Right cardiac atrium (tissue), 5 donors: ENCODE results near the gene TRIM63. TPM values are rescaled to one million over a fixed set of nuclear protein-coding genes. Genes with fewer than 3 reads are reported as not detected.
A peak's percentile ranks its signal among the peaks of the same experiment; 100 is the strongest.

Experiments
- ATAC-seq, 2 donors: fragments of 200-7000 bp; cut with Tn5 transposase; one replicate each; pipeline versions ENCODE4 v1.8.0 to v1.9.1; 2020; ENCODE audit warnings: moderate library complexity in 2 of 2, mild to moderate bottlenecking in 1 of 2
- DNase-seq, 3 donors: peaks; one replicate each; pipeline ENCODE4 v3.0.0-alpha.2; 2020
- H3K27ac ChIP-seq: one replicate; pipeline ENCODE4 v1.5.1; 2013; ENCODE audit warnings: mild to moderate bottlenecking, low read length, control low read depth, moderate library complexity
- H3K27me3 ChIP-seq: one replicate; pipeline ENCODE4 v1.6.1; 2013; ENCODE audit not compliant: control insufficient read depth, insufficient read depth
- H3K4me1 ChIP-seq: one replicate; pipeline ENCODE4 v1.6.1; 2013; ENCODE audit warnings: low read length; ENCODE audit not compliant: control insufficient read depth, insufficient read depth
- H3K4me3 ChIP-seq: one replicate; pipeline ENCODE4 v1.5.1; 2013; ENCODE audit warnings: low read length, control low read depth
- H3K9me3 ChIP-seq: one replicate; pipeline ENCODE4 v1.6.1; 2013; ENCODE audit warnings: low read length; ENCODE audit not compliant: control insufficient read depth
- WGBS: extraction: QIAGEN DNeasy Blood & Tissue Kit; methylation state at CpG from one replicate; pipeline ENCODE4 v1.1.7; 2013; 5-methylcytosine and 5-hydroxymethylcytosine counted together
- intact Hi-C, 4 donors: fragments of 100-400 bp; cut with DNase I; formaldehyde crosslinking; loops; one replicate each; pipeline versions ENCODE4 v1.11.0 to v1.14.0; 2022 to 2023
- polyA plus RNA-seq: library from polyadenylated mRNA; stranded (reverse); fragments of 200-250 nt; gene quantifications from one replicate; pipeline ENCODE4 v1.2.3, GENCODE V29; 2013
- total RNA-seq, 4 donors: library from RNA; stranded (reverse); fragmentation: NEBNext Ultra II Directional; extraction: Animal tissue kit (Norgen Biotek cat#: 25700); gene quantifications; one replicate each; pipeline ENCODE4 v1.2.1, GENCODE V29; 2021
- donor health status: healthy with polysubstance abuse.
- donor health status: DM: no; HTN: yes; CAD: no.
- donor health status: DM: no; HTN: no; CAD: no.
- donor health status: DM: no; HTN: yes; CAD: no; lungs with severe emphysema.
- donor health status: DM: yes; HTN: yes; CAD: no.

Gene TRIM63
- total and polyA plus RNA-seq, 5 donors: 121 to 194 (median 163) TPM

DNA sequence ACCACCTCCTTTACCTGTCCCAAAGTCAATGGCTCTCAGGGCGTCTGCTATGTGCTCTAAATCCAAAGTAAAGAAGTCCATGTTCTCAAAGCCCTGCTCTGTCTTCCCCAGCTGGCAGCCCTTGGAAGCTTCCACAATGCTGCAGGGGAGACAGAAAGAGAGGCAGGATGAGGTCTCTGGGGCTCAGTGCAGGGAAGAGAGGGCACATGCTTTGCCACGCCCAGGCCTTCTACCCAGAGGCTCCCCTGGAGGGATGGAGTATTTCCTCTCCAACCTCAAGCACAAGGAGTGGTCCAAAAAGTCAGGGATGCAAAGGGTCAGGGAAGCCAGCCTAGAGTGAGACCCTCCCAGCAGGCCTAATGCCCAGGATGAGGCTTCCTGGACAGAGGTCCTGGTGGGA, 10.2 kb downstream of the TRIM63 start:
- no peak overlapping the region for H3K4me3 ChIP-seq
- ATAC-seq: no peak
- DNase-seq: no peak
- WGBS: 68% methylated on average over 2 of the region's 2 CpGs
- no peaks in the 10 kb centered on the region for H3K27me3 ChIP-seq
- no peaks in the 10 kb centered on the region for H3K9me3 ChIP-seq
- peaks cover 3% of the 10 kb centered on the region for H3K4me1 ChIP-seq
- H3K27ac ChIP-seq: no peak overlapping the region
- intact Hi-C loops: no loop called here

DNA sequence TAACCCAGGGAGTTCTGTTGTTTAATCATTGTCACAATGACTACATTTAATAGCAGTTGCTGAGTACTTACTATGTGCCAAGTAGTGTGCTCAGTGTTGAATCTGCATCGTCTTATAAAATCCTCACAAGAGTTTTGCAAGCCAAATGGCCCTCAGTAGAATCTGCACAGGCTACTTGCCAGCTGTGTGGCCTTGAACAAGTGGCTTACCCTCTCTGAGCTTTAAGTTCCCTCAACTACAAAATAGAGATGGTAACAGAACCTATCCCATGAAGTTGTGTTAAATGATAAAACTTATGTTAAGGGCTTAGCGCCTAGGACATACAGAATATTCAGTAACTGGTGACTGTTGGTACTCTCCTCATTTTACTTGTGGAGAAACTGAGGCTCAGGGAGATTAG, 12.4 kb downstream of the TRIM63 start:
- Histone ChIP-seq H3K27me3 (no peaks in the 10 kb centered on the region), H3K9me3 (no peaks in the 10 kb centered on the region), H3K4me1 (no peaks in the 10 kb centered on the region), H3K27ac (no peak overlapping the region), H3K4me3 (no peak overlapping the region)
- no peak for ATAC-seq
- DNase-seq: no peak
- intact Hi-C loops: no loop called here
- WGBS: 69% methylated on average over 2 of the region's 2 CpGs

DNA sequence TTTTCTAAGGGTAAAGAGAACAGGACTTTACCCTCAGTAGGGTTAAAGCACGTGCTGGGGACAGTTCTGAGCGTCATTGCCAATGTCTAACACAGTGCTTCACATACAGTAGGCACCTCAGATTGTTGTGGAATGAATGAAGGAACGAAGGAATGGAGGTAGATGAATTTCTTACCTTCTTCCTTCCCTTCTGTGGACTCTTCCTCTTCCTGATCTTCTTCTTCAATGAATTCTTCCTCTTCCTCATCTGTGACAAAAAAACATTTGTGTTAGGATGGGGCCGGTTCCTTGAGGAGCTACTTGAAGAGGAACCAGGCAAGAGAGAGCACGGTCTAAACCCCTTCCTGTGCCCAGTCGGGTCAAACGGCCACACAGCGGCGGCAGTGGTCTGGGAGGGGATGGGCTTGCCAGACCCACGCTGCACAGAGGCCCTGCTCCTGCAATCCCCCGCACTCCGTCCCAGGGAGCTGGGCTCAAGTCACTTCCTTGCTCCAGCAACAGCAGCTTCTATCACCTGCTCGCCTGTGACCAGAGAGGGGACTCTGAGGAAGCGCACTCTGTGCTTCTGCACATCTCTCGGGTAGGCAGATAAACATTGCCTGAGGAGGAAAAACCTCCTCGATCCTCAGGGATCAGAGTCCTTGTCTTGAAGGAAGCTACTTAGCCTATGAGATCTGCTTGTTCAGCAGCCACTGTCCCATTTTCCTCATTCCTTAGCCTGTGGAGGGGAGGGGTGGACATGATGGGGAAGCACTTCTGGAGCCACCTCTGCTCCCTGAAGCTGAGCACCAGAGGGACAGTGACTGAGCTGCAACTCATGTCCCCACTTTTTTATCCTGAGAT, 13.5 kb downstream of the TRIM63 start:
- H3K4me1 ChIP-seq: no peaks in the 10 kb centered on the region
- intact Hi-C loops: no loop called here
- peak overlapping the region; percentile 17 for H3K27ac ChIP-seq

DNA sequence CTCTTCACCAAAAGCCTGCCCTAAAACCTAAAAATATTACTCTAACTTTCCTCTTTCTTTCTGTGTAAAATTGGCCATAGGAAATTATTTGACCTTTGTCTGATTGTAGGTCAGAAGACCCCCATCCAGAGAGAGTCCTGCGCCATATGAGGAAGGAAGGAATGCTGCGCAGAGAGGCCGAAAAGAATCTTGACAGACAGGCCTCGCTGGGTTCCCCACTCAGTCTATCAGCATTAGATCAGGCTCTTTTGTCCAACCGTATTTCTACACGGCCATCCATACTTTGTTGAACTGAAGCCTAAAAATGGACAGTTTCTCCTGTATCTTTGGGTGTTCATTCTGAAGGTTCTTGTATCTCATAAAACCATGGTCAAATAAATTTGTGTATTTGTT, 17.2 kb downstream of the TRIM63 start:
- H3K27ac ChIP-seq: no peak overlapping the region
- no peaks in the 10 kb centered on the region for H3K9me3 ChIP-seq
- ATAC-seq (no peak), DNase-seq (no peak)
- 83% methylated on average over 6 of the region's 6 CpGs for WGBS
- H3K4me3 ChIP-seq: no peak overlapping the region
- no peaks in the 10 kb centered on the region for H3K4me1 ChIP-seq
- intact Hi-C loops: no loop called here
- H3K27me3 ChIP-seq: no peaks in the 10 kb centered on the region

More for the DNA sequence above, 13.5 kb downstream of the TRIM63 start:
- no peaks in the 10 kb centered on the region for H3K9me3 ChIP-seq
- H3K4me3 ChIP-seq: no peak overlapping the region
- WGBS: 32% methylated on average over 16 of the region's 16 CpGs
- peak in 1 of 2 donors; percentile 12 for ATAC-seq
- H3K27me3 ChIP-seq: no peaks in the 10 kb centered on the region
- no peak for DNase-seq

DNA sequence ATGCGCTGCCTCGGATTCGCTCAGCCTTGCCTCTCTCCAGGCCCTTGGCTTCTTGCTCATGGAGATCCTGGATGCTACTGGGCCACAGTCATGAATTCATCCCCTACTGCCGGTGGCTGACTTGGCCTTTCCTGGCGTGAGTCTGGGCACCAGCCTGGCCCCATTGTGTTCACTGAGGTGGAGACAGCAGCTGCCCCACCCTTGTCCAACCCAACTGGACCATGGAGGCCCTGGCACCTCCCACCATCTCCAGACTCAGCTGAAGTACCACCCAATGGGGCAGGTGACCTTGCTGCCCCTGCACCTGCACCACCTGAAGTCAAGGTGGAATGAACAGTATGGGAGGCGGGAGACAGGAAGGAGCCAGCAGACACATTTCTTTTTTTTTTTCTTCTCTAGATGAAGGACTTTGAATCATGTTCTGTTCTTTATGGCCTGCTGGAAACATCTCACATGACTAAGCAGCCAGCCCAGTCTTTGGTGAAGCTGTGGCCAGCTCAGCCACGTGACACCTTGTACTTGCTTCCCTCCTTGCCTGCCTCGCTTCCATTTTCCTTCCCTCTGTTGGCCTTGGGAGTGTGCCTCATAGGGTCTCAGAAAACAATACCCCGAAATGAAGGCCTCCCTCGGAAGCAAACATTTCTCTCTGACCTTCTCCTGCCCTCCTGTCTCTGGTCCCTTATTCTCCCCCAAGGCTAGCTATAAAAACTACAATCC, 17.7 kb downstream of the TRIM63 start:
- H3K27ac ChIP-seq: peak overlapping the region; percentile 11
- H3K9me3 ChIP-seq: no peaks in the 10 kb centered on the region
- H3K4me1 ChIP-seq: no peaks in the 10 kb centered on the region
- intact Hi-C loops: no loop called here
- H3K27me3 ChIP-seq: no peaks in the 10 kb centered on the region
- DNase-seq: no peak
- H3K4me3 ChIP-seq: no peak overlapping the region
- ATAC-seq: peak; percentile 41 to 52
- 60% methylated on average over 10 of the region's 10 CpGs for WGBS

DNA sequence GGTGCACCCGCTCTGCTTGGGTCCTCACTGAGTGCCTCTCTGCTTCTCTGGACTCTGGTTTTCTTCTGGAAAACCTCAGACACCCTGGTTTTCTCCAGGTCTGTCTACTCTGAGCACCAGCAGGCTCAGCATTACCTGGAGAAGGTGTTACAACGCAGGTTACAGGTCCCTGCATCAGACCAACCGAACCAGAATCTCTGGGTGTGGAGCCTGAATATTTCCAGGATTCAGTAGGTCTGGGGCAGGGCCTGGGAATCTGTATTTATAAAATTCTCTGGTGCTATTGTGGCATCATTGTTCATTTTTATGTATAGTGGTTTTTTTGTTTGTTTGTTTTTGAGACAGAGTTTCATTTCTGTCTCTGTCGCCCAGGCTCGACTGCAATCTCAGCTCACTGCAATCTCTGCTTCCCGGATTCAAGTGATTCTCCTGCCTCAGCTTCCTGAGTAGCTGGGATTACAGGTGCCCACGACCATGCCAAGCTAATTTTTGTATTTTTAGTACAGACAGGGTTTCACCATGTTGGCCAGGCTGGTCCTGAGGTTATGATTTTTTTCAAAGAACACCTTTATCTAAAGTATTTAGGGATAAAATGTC, 20.1 kb downstream of the TRIM63 start:
- intact Hi-C loops: no loop called here
- Histone ChIP-seq H3K27ac (no peak overlapping the region), H3K4me3 (no peak overlapping the region), H3K4me1 (no peaks in the 10 kb centered on the region), H3K27me3 (no peaks in the 10 kb centered on the region), H3K9me3 (no peaks in the 10 kb centered on the region)
- ATAC-seq (no peak), DNase-seq (no peak)
- 74% methylated on average over 7 of the region's 7 CpGs for WGBS

DNA sequence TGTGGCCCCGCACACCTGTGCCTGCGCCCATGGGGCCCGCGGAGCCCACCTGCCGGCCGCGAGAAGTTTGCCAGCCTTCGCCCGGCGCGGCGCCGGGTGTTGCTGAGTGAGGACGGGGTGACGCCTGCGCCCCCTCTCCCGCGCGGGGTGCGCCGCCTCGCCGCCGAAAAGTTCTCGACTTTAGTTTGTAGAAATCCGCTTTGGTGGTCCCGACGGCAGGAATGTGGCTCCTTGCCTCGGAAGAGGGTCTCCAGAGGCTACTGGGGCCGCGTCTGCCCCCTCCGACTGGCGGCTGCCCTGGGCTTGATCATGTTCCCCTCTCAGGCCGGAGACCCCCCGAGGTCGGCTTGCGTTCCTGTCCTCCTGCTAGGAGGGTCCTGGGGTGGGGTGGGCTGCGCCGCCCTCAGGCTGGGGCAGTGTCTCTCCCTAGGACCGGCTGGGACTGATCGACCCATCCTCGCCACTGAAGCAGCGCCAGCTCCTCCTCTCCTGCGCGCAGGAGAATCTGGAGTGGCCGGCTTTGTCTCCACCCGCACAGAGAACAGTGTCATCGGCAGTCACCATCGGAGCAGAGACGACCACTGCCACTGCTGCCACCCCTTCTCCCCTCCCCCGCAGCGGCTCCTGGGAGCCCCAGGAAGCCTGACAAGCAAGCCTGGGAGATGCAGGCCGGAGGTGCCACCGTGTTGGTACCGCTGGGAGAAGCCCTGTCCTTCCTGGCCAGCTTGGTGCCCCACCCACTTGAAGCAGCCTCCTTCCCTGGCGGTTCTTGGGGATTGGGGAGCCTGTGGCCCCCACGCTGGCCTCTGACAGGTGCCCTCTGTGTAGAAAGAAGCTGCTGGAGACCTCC, 21.0 kb downstream of the TRIM63 start:
- Histone ChIP-seq H3K27me3 (no peaks in the 10 kb centered on the region), H3K27ac (no peak overlapping the region), H3K4me3 (peak overlapping the region; percentile 8), H3K9me3 (no peaks in the 10 kb centered on the region), H3K4me1 (no peaks in the 10 kb centered on the region)
- ATAC-seq (peak in 1 of 2 donors; percentile 11), DNase-seq (no peak)
- 7% methylated on average over 57 of the region's 57 CpGs for WGBS
- intact Hi-C loops: no loop called here

DNA sequence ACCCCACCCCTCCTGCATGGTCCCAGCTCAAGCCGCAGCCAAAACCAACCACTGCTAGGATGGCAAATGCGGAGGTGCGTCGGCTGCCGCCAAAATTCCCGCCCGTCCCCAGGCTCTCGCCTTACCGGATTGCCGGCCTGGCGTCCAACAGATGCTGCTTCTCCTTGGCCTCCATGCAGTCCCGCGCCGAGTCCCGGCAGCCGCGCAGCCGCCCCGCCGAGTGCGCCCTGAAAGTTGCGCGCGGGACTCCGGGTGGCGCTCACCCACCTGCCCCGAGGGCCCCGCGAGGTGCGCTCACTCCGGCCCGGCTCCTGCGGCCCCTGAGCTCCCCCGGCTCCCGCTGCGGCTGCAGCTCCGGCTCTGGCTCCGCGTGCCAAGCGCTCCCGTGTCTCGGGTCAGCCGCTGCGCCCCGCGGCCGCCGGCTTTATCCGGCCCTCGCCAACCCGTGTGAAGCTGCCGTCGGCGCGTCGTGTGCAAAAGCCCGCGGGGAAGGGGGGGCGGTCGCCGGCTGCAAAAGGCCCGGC, 21.6 kb downstream of the TRIM63 start, which contains the start of gene SLC30A2:
SLC30A2 (minus strand) TSS at position 397 of the 524 bp plus-strand sequence; CDS start at position 175, 222 bp downstream.
- no peaks in the 10 kb centered on the region for H3K9me3 ChIP-seq
- H3K27me3 ChIP-seq: no peaks in the 10 kb centered on the region
- ATAC-seq: no peak
- peak in 1 of 3 donors; percentile 61 for DNase-seq
- H3K4me1 ChIP-seq: no peaks in the 10 kb centered on the region
- intact Hi-C loops: no loop called here
- no peak within 1 kb of the TSS for H3K27ac ChIP-seq
- WGBS: 1% methylated on average over 62 of the region's 62 CpGs
- peak within 1 kb of the TSS; percentile 8 for H3K4me3 ChIP-seq

DNA sequence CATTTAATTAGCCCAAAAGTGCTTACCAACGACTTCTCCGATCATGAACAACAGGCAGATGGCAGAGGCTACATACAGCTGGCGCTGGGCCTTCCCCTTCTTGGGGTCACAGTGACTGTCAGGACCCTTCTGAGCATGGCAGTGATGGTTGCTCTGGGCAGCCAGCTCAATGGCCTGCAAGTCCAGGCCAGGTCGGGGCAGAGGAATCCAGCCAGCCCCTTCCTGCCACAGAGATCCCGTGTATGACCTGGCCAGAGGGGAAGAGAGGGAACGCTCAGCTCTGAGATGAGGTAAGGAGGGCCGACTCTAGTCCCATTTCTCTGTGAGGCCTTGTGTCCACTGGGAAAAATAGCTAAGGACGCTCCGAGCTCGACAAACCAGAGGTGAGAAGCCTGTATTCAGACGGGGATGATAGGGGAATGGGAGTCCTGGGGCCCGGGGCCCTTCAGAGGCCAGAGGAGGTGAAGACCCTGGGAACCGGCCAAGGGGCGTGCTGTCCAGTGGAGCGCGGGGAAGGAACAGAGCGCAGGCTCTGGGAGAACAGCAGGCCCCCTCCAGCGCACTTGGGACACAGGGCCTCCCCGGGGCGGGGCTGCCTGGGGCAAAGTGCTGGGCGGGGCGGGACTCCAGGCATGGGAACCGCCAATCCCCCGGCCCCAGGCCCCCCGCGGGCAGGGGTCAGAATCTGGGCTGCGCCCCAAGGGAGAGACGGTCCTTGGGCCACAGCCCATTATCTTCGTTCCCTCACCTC, 22.3 kb downstream of the TRIM63 start:
- ATAC-seq: peak; percentile 22 to 25
- no peaks in the 10 kb centered on the region for H3K27me3 ChIP-seq
- WGBS: 28% methylated on average over 29 of the region's 29 CpGs
- no peak for DNase-seq
- H3K9me3 ChIP-seq: no peaks in the 10 kb centered on the region
- intact Hi-C loops: no loop called here
- H3K4me3 ChIP-seq: no peak overlapping the region
- H3K4me1 ChIP-seq: no peaks in the 10 kb centered on the region
- no peak overlapping the region for H3K27ac ChIP-seq

DNA sequence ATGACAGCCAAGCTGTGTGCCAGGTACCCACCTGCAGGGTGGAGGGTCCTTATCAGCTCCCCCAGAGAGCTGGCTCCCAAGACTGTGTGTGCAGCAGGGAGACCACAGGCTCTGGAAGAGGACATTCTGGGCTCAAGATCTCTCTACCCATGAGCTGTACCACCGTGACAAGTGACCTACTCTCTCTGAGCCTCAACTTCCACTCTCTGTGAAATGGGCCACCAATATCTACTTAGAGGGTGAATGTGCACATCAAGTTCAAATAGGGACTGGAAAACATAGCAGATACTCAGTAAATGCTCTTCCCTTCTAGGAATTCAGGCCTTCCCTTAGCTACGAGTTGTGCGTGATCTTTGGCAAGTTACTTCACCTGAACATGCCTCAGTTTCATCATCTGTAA, 23.0 kb downstream of the TRIM63 start:
- no peaks in the 10 kb centered on the region for H3K4me1 ChIP-seq
- no peak for ATAC-seq
- no peak overlapping the region for H3K27ac ChIP-seq
- WGBS: 93% methylated on average over 3 of the region's 3 CpGs
- DNase-seq: no peak
- no peaks in the 10 kb centered on the region for H3K9me3 ChIP-seq
- no peaks in the 10 kb centered on the region for H3K27me3 ChIP-seq
- intact Hi-C loops: no loop called here
- no peak overlapping the region for H3K4me3 ChIP-seq
